GM19328 (cell line): ENCODE results near the gene COL5A1.

Source experiments
- ATAC-seq: cut with Tn5 transposase; IDR thresholded peaks from one replicate; pipeline ENCODE4 v1.9.1; 2021; ENCODE audit warnings: mild to moderate bottlenecking, moderate library complexity; ENCODE audit not compliant: unreplicated experiment

COL5A1 gene

DNA sequence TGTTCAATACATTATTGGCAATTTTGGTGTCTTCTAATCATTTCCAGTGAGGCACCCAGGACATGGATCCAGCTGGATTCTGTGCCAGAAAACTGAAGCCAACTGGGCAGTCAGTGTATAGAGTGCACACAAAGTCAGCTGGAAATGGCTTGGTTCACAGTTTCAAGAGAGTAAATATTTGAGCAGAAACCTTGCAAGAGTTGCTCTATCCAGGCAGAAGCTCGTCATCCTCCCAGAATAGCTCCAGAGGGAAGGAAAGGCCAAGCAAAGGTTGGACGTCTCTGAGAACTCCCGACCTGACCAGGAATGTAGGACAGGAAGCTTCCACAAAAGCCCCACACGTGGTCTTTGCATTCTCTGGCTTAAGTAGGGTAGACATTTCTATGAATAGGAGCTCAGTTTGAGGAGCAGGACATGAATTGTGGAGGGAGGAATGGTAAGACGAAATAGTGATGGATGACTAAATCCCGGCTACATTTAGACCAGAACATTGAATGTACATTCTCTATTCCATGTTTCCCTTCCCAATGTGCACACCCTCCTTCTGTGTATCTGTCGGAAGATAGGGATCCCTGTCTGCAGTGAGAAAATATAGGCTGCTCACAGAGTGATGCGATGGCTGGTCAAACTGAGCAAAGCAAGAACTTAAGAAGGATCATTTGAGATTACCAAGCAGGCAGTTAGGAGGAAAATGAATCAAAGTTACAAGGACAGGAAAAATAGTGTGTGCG lies 166.3 kb downstream of the COL5A1 start:
- no peak for ATAC-seq

- no peak for ATAC-seq
These were observed 166.8 kb downstream of the COL5A1 start for GRCh38 chr9:134808447-134808792.

DNA sequence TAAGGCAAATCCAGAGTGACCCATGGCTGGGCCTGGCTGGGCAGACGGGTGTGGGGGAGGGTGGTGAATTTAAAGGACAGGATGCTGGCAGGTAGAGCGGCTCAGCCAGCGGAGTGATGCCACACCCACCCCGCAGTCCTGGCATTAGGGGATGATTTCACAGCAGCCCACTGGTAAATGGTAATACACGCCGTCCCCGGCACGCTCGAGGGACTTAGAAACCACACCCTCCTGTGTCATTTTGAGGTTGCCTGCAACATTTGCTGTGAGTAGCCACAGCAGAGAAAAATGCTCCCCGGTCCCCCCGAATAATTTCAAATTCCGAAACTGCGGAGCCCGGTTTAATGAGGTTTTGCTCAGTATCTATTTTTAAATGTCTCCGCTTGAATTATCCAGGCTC lies 167.7 kb downstream of the COL5A1 start:
- no peak for ATAC-seq

- ATAC-seq: no peak
These were observed 168.2 kb downstream of the COL5A1 start for GRCh38 chr9:134809826-134810225.

GRCh38 chr9:134811079-134811672 lies 169.6 kb downstream of the COL5A1 start:
- ATAC-seq: no peak

DNA sequence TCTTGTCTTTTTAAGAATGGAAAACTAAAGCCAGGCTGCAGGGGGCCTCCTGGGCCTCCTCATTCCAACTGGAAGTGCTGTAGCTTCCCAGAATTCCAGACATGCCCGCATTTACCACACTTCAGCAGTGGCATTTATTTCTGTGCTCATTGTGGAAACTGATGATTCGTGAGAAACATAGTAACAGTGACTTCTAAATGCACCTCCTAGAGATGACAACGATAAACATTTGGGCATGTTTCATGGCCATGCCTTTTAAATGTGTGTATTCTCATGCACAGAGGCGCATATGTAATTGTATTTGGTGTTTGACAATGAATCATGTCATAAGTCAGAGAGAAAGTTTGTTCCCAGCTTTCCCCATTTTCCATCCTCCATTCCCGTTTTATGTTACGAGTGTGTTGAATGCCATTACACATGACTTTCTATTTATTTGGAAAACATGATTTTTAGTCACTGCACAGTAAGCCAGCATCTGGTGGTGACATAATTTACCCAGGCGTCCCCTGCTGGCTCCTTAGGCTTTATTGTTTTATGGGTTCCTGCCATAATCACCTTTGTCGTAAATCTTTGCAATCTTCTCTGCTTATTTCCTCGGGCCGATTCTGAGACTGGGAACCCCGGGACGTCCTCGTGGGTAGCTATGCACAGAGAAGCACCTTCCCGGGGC lies 170.2 kb downstream of the COL5A1 start:
- ATAC-seq: no peak

DNA sequence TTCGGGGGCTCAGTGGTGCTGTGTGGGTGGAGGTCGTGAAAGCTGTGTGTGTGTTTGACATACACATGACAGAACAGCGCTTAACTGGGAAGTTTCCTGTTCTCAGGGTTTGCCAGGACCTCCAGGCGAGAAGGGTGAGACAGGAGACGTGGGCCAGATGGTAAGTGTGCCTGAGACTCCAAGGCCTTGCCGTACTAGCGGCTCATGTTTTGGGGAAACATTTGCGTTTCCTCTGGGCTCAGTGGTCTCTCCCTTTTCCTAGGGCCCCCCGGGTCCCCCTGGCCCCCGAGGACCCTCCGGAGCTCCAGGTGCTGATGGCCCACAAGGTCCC lies 170.7 kb downstream of the COL5A1 start:
- ATAC-seq: no peak

DNA sequence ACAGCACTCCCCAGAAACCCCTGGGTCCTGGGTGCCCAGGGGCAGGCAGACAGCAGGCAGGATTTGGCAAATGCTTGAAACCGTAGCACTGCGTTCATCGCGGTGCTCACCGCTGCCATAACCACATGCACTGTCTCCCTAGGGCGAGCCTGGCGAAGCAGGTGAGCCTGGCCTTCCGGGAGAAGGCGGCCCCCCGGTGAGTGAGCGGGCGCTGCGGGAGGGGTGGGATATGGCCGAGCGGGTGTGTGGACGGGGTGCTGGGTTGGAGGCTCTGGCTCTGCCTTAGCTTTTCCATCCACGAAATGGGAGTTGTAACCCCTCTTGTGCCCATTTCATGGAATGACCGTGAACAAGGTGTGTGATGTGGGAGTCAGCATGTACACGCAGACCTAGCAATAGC lies 172.2 kb downstream of the COL5A1 start:
- ATAC-seq: no peak

GRCh38 chr9:134814598-134815215 lies 173.1 kb downstream of the COL5A1 start:
- ATAC-seq: no peak

GRCh38 chr9:134815435-134816214 lies 174.0 kb downstream of the COL5A1 start:
- no peak for ATAC-seq

- no peak for ATAC-seq
These were observed 174.7 kb downstream of the COL5A1 start for GRCh38 chr9:134816264-134816663.

DNA sequence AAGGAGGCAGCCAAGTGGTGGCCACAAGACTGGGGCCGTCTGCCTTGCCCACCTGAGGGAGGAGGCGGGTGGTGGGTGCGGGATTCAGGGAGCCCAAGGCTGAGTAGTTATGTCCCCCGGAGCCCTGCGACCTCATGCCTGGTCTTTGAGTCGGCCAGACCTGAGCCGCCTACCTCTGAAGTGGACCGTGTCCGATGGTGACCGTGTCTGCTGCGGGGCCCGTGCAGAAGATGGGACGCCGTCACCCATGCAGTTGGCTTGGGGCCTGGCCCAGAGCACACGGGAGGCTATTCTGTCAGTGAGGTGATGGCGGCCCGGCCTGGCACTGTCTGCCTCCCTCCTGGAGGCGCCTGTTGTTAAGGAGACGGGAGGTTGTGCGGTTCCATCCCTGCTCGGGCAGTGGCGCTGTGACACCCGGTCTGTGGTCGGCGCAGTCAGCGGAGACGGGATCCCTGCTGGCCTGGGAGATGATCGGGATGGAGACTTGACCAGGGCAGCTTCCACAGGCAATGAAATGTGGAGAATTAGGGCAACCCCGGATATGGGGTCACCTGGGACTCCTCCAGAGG lies 176.5 kb downstream of the COL5A1 start:
- ATAC-seq: no peak

GRCh38 chr9:134818591-134818990 lies 177.0 kb downstream of the COL5A1 start:
- ATAC-seq: no peak

GRCh38 chr9:134820901-134821300 lies 179.3 kb downstream of the COL5A1 start:
- ATAC-seq: no peak

DNA sequence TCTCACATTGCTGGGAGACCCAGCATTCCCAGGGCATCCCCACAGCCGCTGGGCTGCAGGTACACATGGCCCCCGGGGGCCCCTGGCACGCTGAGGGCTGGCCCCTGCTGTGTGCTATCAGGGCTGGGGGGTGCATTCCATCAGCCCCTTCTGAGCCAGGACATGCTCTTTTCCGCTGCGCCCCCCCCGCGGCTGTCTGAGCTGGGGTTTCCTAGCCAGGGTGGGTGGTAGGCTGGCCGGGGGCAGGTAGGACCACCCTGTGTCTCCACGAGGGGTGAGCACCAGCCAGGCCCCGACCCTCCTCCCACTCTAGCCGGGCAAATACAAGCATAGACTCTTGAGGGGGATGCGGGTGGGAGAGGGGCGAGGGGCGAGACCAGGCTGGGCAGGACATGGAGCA lies 180.9 kb downstream of the COL5A1 start:
- no peak for ATAC-seq

DNA sequence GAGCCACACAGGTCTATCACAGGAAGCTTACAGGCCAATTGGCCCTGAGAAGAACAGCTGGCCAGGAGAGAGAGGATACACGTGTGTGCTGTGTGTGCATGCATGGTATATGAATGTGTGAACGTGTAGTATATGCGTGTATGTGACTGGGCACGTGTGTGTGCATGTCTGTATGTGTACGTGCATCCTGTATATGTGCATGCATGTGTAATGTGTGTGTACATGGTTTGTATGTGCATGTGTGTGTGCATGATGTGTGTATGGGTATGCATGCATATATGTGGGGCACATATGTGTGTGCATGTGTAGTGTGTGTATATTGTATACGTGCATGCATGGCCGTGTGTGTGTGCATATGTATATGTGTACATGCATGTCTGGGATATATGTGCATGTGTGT lies 182.0 kb downstream of the COL5A1 start:
- no peak for ATAC-seq

- no peak for ATAC-seq
These were observed 183.0 kb downstream of the COL5A1 start for GRCh38 chr9:134824583-134824982.

DNA sequence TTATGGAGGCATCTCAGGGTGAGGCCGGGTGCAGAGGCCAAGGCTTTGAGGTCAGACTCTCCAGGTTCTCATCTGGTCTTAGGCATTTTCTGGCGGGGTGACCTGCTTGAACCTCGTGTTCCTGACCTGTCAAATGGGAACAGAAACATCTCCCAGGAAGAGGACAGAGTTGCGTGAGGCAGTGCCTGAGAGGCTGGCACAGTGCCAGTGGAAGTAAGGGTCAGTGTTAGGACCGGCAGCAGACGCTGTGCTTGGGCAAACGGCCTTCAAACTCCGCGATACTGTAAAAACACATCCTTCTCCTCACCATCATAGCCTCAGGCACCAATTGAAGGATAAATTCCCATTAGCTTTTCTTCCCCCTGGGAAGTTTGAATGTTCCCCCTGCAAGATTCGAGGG lies 183.4 kb downstream of the COL5A1 start:
- no peak for ATAC-seq

DNA sequence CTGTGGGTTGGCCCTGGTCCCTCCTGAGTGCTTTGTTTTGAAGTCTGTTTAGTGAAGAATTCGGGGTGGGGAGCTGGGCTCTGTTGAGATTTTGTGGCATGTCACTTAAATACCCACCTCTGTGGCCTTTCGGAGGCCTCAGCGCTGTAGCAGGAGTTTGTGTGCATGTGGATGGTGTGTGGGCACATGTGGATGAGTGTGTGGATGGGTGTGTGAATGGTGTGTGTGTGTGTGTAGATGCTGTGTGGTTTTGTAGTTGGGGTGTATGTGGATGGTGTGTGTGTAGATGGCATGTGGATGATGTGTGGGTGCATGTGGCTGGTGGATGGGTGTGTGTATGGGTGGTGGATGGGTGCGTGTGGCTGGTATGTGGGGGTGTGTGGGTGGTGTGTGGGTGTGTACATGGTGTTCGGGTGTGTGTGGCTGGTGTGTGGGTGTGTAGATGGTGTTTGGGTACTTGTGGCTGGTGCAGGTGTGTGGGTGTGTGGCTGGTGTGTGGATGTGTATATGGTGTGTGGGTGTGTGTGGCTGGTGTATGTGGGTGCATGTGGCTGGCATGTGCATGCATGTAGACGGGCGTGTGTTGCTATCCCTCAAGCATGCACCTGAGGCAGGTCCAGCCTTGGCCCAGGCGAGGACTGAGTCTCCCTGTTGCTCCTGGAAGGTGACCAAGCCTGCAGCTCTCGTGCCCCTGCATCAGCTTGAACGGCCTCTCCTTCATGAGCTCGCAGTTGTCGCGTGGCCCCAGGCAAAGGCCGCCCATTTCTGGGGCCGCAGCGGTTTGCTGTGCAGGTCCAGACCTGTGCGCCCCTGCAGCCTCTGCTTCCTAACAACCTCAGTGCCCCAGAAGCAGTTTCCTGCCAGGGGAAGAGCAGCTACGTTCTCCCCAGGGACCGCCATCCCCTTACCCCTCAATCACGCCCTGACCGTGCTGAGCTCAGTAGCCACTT lies 185.0 kb downstream of the COL5A1 start:
- no peak for ATAC-seq

- ATAC-seq: no peak
These were observed 186.0 kb downstream of the COL5A1 start for GRCh38 chr9:134827559-134827958.
